ENCODE data around the gene FBXW11.
"Not testable (repeated sequence)": the region's sequence is repeated elsewhere in the genome, so short reads cannot be mapped to it uniquely, and the experiment has no call there.

FBXW11 gene

GRCh38 chr5:171906703-171907590 lies 99.5 kb downstream of the FBXW11 start:
- DNase-seq, result no peak

- DNase-seq, result no peak
These were observed 100.3 kb downstream of the FBXW11 start for GRCh38 chr5:171906066-171906570.

GRCh38 chr5:171904886-171905285 lies 101.6 kb downstream of the FBXW11 start:
- DNase-seq, result no peak

GRCh38 chr5:171901764-171902163 lies 104.7 kb downstream of the FBXW11 start:
- DNase-seq, result no peak

- no peak for DNase-seq
These were observed 106.6 kb downstream of the FBXW11 start for GRCh38 chr5:171899792-171900191.

- DNase-seq, result no peak
These were observed 107.6 kb downstream of the FBXW11 start for GRCh38 chr5:171898879-171899278.

- DNase-seq, result no peak
These were observed 108.1 kb downstream of the FBXW11 start for GRCh38 chr5:171898386-171898785.

GRCh38 chr5:171897231-171897630 lies 109.2 kb downstream of the FBXW11 start:
- no peak for DNase-seq

GRCh38 chr5:171895081-171895480 lies 111.4 kb downstream of the FBXW11 start:
- DNase-seq, result no peak

GRCh38 chr5:171893290-171893886 lies 113.0 kb downstream of the FBXW11 start:
- peak; percentile 31 for DNase-seq

- no peak for DNase-seq
These were observed 114.8 kb downstream of the FBXW11 start for GRCh38 chr5:171891595-171891994.

- no peak for DNase-seq
These were observed 115.3 kb downstream of the FBXW11 start for GRCh38 chr5:171891150-171891549.

- DNase-seq, result no peak
These were observed 118.4 kb downstream of the FBXW11 start for GRCh38 chr5:171888051-171888481.

GRCh38 chr5:171886037-171886436 lies 120.4 kb downstream of the FBXW11 start:
- DNase-seq, result not testable (repeated sequence)

GRCh38 chr5:171882118-171882517 lies 124.3 kb downstream of the FBXW11 start:
- DNase-seq, result no peak

GRCh38 chr5:171874234-171874633 lies 132.2 kb downstream of the FBXW11 start:
- DNase-seq, result peak; percentile 43

GRCh38 chr5:171872666-171873065 lies 133.8 kb downstream of the FBXW11 start:
- DNase-seq, result no peak

GRCh38 chr5:171871711-171872110 lies 134.7 kb downstream of the FBXW11 start:
- DNase-seq, result no peak

- no peak for DNase-seq
These were observed 136.5 kb downstream of the FBXW11 start for GRCh38 chr5:171869956-171870355.

- DNase-seq, result no peak
These were observed 138.2 kb downstream of the FBXW11 start for GRCh38 chr5:171868236-171868635.

GRCh38 chr5:171867786-171868185 lies 138.7 kb downstream of the FBXW11 start:
- no peak for DNase-seq

GRCh38 chr5:171865471-171865870 lies 141.0 kb downstream of the FBXW11 start:
- DNase-seq, result no peak

- DNase-seq, result peak; percentile 87
These were observed 142.5 kb downstream of the FBXW11 start for GRCh38 chr5:171863935-171864334.

- DNase-seq, result no peak
These were observed 143.8 kb downstream of the FBXW11 start for GRCh38 chr5:171862624-171863023.
